Small intestine (tissue), 7 donors: ENCODE results near the gene SLFN12L. TPM values are rescaled to one million over a fixed set of nuclear protein-coding genes. Genes with fewer than 3 reads are reported as not detected.
A peak's percentile ranks its signal among the peaks of the same experiment; 100 is the strongest.
"Not testable (repeated sequence)": the region's sequence is repeated elsewhere in the genome, so short reads cannot be mapped to it uniquely, and the experiment has no call there.

Source experiments
- DNase-seq, 2 donors: peaks; one replicate each; pipeline versions ENCODE4 v3.0.0 to v3.0.0-alpha.2; 2013
- FAIRE-seq: peaks from 2 replicates; lab custom pipeline; 2012; peaks lifted over from hg19 to GRCh38; lab: Jason Lieb, UNC
- H3K27ac ChIP-seq, 3 donors: one replicate each; pipeline ENCODE4 v1.5.1; 2013; ENCODE audit warnings: low read length in 2 of 3, mild to moderate bottlenecking in 2 of 3, control low read depth in 1 of 3, inconsistent platforms in 1 of 3, low read depth in 1 of 3, moderate library complexity in 1 of 3
- H3K27me3 ChIP-seq, 3 donors: one replicate each; pipeline ENCODE4 v1.6.1; 2013; ENCODE audit warnings: low read length in 3 of 3, inconsistent platforms in 1 of 3; ENCODE audit not compliant: control insufficient read depth in 3 of 3, insufficient read depth in 3 of 3
- H3K36me3 ChIP-seq, 3 donors: one replicate each; pipeline ENCODE4 v1.6.1; 2013; ENCODE audit warnings: low read length in 3 of 3, inconsistent platforms in 1 of 3, low read depth in 1 of 3, mild to moderate bottlenecking in 1 of 3, moderate library complexity in 1 of 3; ENCODE audit not compliant: control insufficient read depth in 3 of 3, insufficient read depth in 2 of 3
- H3K4me1 ChIP-seq, 3 donors: one replicate each; pipeline ENCODE4 v1.6.1; 2013; ENCODE audit warnings: low read length in 2 of 3, inconsistent platforms in 1 of 3, low read depth in 1 of 3, mild to moderate bottlenecking in 1 of 3, moderate library complexity in 1 of 3; ENCODE audit not compliant: control insufficient read depth in 3 of 3, insufficient read depth in 2 of 3
- H3K4me3 ChIP-seq, 3 donors: one replicate each; pipeline ENCODE4 v1.5.1; 2013; ENCODE audit warnings: low read length in 3 of 3, control low read depth in 1 of 3, inconsistent platforms in 1 of 3, low read depth in 1 of 3, mild to moderate bottlenecking in 1 of 3, moderate library complexity in 1 of 3
- H3K9me3 ChIP-seq, 2 donors: one replicate each; pipeline ENCODE4 v1.6.1; 2013; ENCODE audit warnings: low read depth in 1 of 2, low read length in 1 of 2; ENCODE audit not compliant: control insufficient read depth in 2 of 2, insufficient read depth in 1 of 2
- WGBS, 3 donors: extraction: QIAGEN DNeasy Blood & Tissue Kit; methylation state at CpG; one replicate each; pipeline ENCODE4 v1.1.7; 2013; 5-methylcytosine and 5-hydroxymethylcytosine counted together
- polyA plus RNA-seq, 4 donors: library from polyadenylated mRNA; stranded (reverse) in 3 of 4; unstranded in 1 of 4; fragments of 200-250 nt in 3 of 4; fragments of 120-200 nt in 1 of 4; gene quantifications; one replicate each; pipeline versions ENCODE4 v1.2.1 to v1.2.3, GENCODE V29; 2013
- donor health status: healthy with polysubstance abuse.
- donor health status: control.
- donor health status: control.
- donor health status: Bipolar disorder and iron deficiency.
- donor health status: healthy.

Gene SLFN12L
- polyA plus RNA-seq, 4 donors = 0.34 to 0.83 TPM; not detected in 2

GRCh38 chr17:35523296-35523695 lies 14.2 kb downstream of the SLFN12L start:
- H3K9me3 ChIP-seq = no peaks in the 10 kb centered on the region
- no peak overlapping the region for H3K4me3 ChIP-seq
- no peak for FAIRE-seq
- DNase-seq = no peak
- H3K4me1 ChIP-seq = no peaks in the 10 kb centered on the region
- H3K27me3 ChIP-seq = peaks cover 0 to 10% (median 0%) of the 10 kb centered on the region in 3 donors
- 75 to 81% (median 77%) methylated on average over 4 of the region's 4 CpGs for WGBS, 3 donors
- H3K27ac ChIP-seq = no peak overlapping the region
- no peaks in the 10 kb centered on the region for H3K36me3 ChIP-seq

GRCh38 chr17:35521654-35522256 lies 15.7 kb downstream of the SLFN12L start:
- H3K36me3 ChIP-seq, H3K4me1 ChIP-seq, FAIRE-seq, H3K9me3 ChIP-seq, H3K4me3 ChIP-seq: not testable (repeated sequence)
- Histone ChIP-seq H3K27me3 (peaks cover 0 to 12% (median 0%) of the 10 kb centered on the region in 3 donors), H3K27ac (peak overlapping the region in 1 of 3 donors; percentile 45)
- WGBS, 3 donors = 55 to 71% (median 65%) methylated on average over 5 of the region's 5 CpGs
- peak in 1 of 2 donors; percentile 31 for DNase-seq

DNA sequence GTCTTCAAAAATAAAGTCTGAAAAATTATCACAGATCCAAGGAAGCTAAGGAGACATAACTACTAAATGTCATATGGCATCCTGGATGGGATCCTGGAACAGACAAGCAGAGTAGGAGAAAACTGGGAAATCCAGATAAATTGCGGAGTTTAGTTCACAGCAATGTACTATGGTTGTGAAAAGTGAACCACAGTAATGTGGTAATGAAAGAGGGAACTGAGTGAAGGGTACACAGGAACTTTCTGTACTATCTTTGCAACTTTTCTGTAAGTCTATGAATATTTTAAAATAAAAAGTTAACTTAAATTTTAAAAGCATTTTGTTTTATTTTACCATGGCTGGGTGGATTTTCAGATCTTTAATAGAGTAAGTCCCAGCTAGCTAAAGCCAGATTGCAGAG lies 16.3 kb downstream of the SLFN12L start:
- H3K36me3 ChIP-seq = no peaks in the 10 kb centered on the region
- H3K27ac ChIP-seq = peak overlapping the region in 1 of 3 donors; percentile 45
- DNase-seq (no peak), FAIRE-seq (no peak)
- WGBS, 3 donors = 77 to 89% (median 83%) methylated on average over 1 of the region's 1 CpG
- no peaks in the 10 kb centered on the region for H3K9me3 ChIP-seq
- H3K4me3 ChIP-seq = no peak overlapping the region
- no peaks in the 10 kb centered on the region for H3K4me1 ChIP-seq
- peaks cover 0 to 14% (median 0%) of the 10 kb centered on the region in 3 donors for H3K27me3 ChIP-seq

GRCh38 chr17:35519906-35520442 lies 17.5 kb downstream of the SLFN12L start:
- no peak overlapping the region for H3K27ac ChIP-seq
- H3K4me3 ChIP-seq = no peak overlapping the region
- FAIRE-seq (no peak), DNase-seq (no peak)
- no peaks in the 10 kb centered on the region for H3K36me3 ChIP-seq
- H3K9me3 ChIP-seq = no peaks in the 10 kb centered on the region
- peaks cover 0 to 18% (median 0%) of the 10 kb centered on the region in 3 donors for H3K27me3 ChIP-seq
- H3K4me1 ChIP-seq = no peaks in the 10 kb centered on the region
- 20 to 55% (median 31%) methylated on average over 8 of the region's 8 CpGs for WGBS, 3 donors

GRCh38 chr17:35519439-35519838 lies 18.0 kb downstream of the SLFN12L start:
- 3 to 58% (median 22%) methylated on average over 3 of the region's 3 CpGs for WGBS, 3 donors

DNA sequence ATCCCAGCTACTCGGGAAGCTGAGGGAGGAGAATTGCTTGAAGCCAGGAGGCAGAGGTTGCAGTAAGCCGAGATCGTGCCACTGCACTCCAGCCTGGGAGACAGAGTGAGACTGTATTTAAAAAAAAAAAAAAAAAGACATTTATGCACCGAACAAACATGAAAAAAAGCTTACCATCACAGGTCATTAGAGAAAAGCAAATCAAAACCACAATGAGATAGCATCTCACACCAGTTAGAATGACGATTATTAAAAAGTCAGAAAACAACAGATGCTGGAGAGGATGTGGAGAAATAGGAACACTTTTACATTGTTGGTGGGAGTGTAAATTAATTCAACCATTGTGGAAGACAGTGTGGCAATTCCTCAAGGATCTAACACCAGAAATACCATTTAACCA lies 19.0 kb downstream of the SLFN12L start:
- not testable (repeated sequence) for H3K4me3 ChIP-seq, FAIRE-seq
- 84 to 89% (median 85%) methylated on average over 5 of the region's 5 CpGs for WGBS, 3 donors

More at GRCh38 chr17:35519439-35519838, 18.0 kb downstream of the SLFN12L start:
- H3K4me3 ChIP-seq = no peak overlapping the region
- peaks cover 0 to 22% (median 0%) of the 10 kb centered on the region in 3 donors for H3K27me3 ChIP-seq
- no peak overlapping the region for H3K27ac ChIP-seq
- peak in 1 of 2 donors; percentile 80 for DNase-seq
- no peak for FAIRE-seq
- no peaks in the 10 kb centered on the region for H3K4me1 ChIP-seq
- H3K36me3 ChIP-seq = no peaks in the 10 kb centered on the region
- no peaks in the 10 kb centered on the region for H3K9me3 ChIP-seq

GRCh38 chr17:35515027-35515426 lies 22.5 kb downstream of the SLFN12L start:
- no peak for FAIRE-seq

More for the DNA sequence above, 19.0 kb downstream of the SLFN12L start:
- DNase-seq, H3K36me3 ChIP-seq, H3K27ac ChIP-seq, H3K4me1 ChIP-seq, H3K9me3 ChIP-seq: not testable (repeated sequence)
- H3K27me3 ChIP-seq = peaks cover 0 to 22% (median 0%) of the 10 kb centered on the region in 3 donors

GRCh38 chr17:35514564-35514963 lies 22.9 kb downstream of the SLFN12L start:
- H3K9me3 ChIP-seq = no peaks in the 10 kb centered on the region

More at GRCh38 chr17:35515027-35515426, 22.5 kb downstream of the SLFN12L start:
- 60 to 62% (median 61%) methylated on average over 21 of the region's 21 CpGs for WGBS, 3 donors
- DNase-seq = no peak
- Histone ChIP-seq H3K36me3 (no peaks in the 10 kb centered on the region), H3K4me1 (no peaks in the 10 kb centered on the region), H3K9me3 (no peaks in the 10 kb centered on the region), H3K27ac (no peak overlapping the region), H3K4me3 (no peak overlapping the region), H3K27me3 (peaks cover 0 to 21% (median 0%) of the 10 kb centered on the region in 3 donors)

More at GRCh38 chr17:35514564-35514963, 22.9 kb downstream of the SLFN12L start:
- Histone ChIP-seq H3K4me1 (no peaks in the 10 kb centered on the region), H3K27ac (no peak overlapping the region), H3K36me3 (no peaks in the 10 kb centered on the region), H3K4me3 (no peak overlapping the region), H3K27me3 (peaks cover 0 to 19% (median 0%) of the 10 kb centered on the region in 3 donors)
- 43 to 59% (median 55%) methylated on average over 2 of the region's 2 CpGs for WGBS, 3 donors
- DNase-seq = no peak
- no peak for FAIRE-seq
